ENCODE measurements around the gene ANGPTL2.

ANGPTL2 gene

GRCh38 chr9:127102788-127103187, 19.6 kb downstream of the ANGPTL2 start:
- no peak for DNase-seq (ENCODE audit: low read depth)
- TF ChIP-seq CTCF (IDR thresholded peaks at IDR 0.05; ENCODE audit: insufficient read depth, low read depth, low read length, missing control alignments), result no peak
- no peak overlapping the region for H3K4me3 ChIP-seq (ENCODE audit: low read length)

GRCh38 chr9:127102176-127102575, 20.3 kb downstream of the ANGPTL2 start:
- DNase-seq (ENCODE audit: low read depth), result no peak
- H3K4me3 ChIP-seq (ENCODE audit: low read length), result no peak overlapping the region
- no peak for TF ChIP-seq CTCF (IDR thresholded peaks at IDR 0.05; ENCODE audit: insufficient read depth, low read depth, low read length, missing control alignments)

GRCh38 chr9:127099664-127100063, 22.8 kb downstream of the ANGPTL2 start:
- no peak for TF ChIP-seq CTCF (IDR thresholded peaks at IDR 0.05; ENCODE audit: insufficient read depth, low read depth, low read length, missing control alignments)
- no peak for DNase-seq (ENCODE audit: low read depth)
- H3K4me3 ChIP-seq (ENCODE audit: low read length), result no peak overlapping the region

GRCh38 chr9:127098916-127099553, 23.4 kb downstream of the ANGPTL2 start:
- no peak overlapping the region for H3K4me3 ChIP-seq (ENCODE audit: low read length)
- no peak for TF ChIP-seq CTCF (IDR thresholded peaks at IDR 0.05; ENCODE audit: insufficient read depth, low read depth, low read length, missing control alignments)
- no peak for DNase-seq (ENCODE audit: low read depth)

- H3K4me3 ChIP-seq (ENCODE audit: low read length), result no peak overlapping the region
- no peak for DNase-seq (ENCODE audit: low read depth)
- no peak for TF ChIP-seq CTCF (IDR thresholded peaks at IDR 0.05; ENCODE audit: insufficient read depth, low read depth, low read length, missing control alignments)
These were observed 24.8 kb downstream of the ANGPTL2 start for GRCh38 chr9:127097683-127098082.

- no peak overlapping the region for H3K4me3 ChIP-seq (ENCODE audit: low read length)
- no peak for TF ChIP-seq CTCF (IDR thresholded peaks at IDR 0.05; ENCODE audit: insufficient read depth, low read depth, low read length, missing control alignments)
- DNase-seq (ENCODE audit: low read depth), result no peak
These were observed 26.2 kb downstream of the ANGPTL2 start for GRCh38 chr9:127096208-127096607.

- H3K4me3 ChIP-seq (ENCODE audit: low read length), result no peak overlapping the region
- no peak for TF ChIP-seq CTCF (IDR thresholded peaks at IDR 0.05; ENCODE audit: insufficient read depth, low read depth, low read length, missing control alignments)
These were observed 27.0 kb downstream of the ANGPTL2 start for GRCh38 chr9:127095411-127095810.

More at GRCh38 chr9:127095411-127095810, 27.0 kb downstream of the ANGPTL2 start:
- DNase-seq (ENCODE audit: low read depth), result no peak
